Measurements from ENCODE around the gene IRF9. TPM values are rescaled to one million over a fixed set of nuclear protein-coding genes. Genes with fewer than 3 reads are reported as not detected.

IRF9 gene
- total and polyA plus RNA-seq, 2 of the 13 experiments (the other 11 are each of a cell fraction or from before 2014, with no cell fraction given): 14.9 to 49.7 TPM

DNA sequence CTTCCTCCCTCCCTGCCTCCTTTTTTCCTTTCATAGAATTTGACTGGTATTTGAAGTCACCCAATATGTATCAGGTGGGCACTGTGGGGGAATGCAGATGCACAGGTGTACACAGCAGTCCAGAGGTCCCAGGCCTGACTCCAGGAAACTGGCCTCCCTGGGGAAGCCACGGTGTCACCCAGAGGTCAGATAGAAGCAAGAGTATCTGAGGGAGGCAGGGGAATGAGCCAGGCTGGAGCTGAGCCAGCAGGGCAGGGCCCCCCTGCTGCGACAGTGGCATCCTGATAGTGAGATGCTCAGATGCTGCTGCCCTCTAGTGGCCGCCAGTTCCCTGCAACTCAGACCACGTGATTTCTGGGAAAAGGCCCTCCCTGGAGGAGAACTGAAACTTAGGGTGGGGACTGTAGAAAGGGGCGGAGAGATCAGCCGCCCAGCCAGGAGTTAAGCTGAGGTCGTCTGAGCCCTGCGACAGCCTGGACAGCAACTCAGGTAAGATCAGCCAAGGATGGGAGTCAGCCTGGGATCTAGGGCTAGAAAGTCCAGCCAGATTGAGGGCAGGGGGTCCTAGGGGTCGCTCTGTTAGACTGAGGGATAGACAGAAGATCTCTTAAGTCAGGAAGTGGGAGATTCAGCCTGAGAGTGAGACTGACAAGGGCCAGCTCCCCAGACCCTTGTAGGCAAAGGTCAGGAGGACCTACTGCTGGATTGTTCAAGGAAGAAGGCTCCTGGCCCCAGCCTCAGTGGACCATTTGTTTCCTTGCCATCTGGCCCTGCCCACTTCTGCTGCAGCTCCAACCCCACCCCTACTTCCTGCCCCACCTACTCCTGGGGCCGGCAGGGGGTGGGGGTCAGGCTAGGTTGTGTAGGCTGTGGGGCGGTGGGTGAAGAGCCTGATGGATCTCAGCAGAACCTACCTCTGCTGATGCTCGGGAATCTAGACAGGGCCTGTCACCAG is at the start of gene IRF9 (continued):
- no peak for TF ChIP-seq ZNF75D (CRISPR knock-in tag; IDR thresholded peaks at IDR 0.05; ENCODE audit: borderline replicate concordance)
- peak; percentile 99 for TF ChIP-seq ZNF331 (CRISPR knock-in tag; IDR thresholded peaks at IDR 0.05)
- peak; percentile 98 for TF ChIP-seq RXRA (CRISPR knock-in tag; IDR thresholded peaks at IDR 0.05)
- peak; percentile 99 for TF ChIP-seq MXI1 (IDR thresholded peaks at IDR 0.05; ENCODE audit: borderline replicate concordance, low read depth, low read length)
- peak; percentile 100 for TF ChIP-seq U2AF1 (optimal IDR thresholded peaks at IDR 0.05; ENCODE audit: low read depth, low read length)
- peak; percentile 94 for TF ChIP-seq STAT5B (CRISPR knock-in tag; IDR thresholded peaks at IDR 0.05)
- TF ChIP-seq ZNF619 (CRISPR knock-in tag; IDR thresholded peaks at IDR 0.05): peak; percentile 97
- TF ChIP-seq PAX8 (CRISPR knock-in tag; IDR thresholded peaks at IDR 0.05; ENCODE audit: borderline replicate concordance): peak; percentile 64
- TF ChIP-seq SSRP1 (CRISPR knock-in tag; IDR thresholded peaks at IDR 0.05): peak; percentile 99
- peak; percentile 99 for TF ChIP-seq RBM22 (optimal IDR thresholded peaks at IDR 0.05; ENCODE audit: low read length)
- no peak for TF ChIP-seq ZNF577 (CRISPR knock-in tag; IDR thresholded peaks at IDR 0.05; ENCODE audit: borderline replicate concordance, low read depth)
- TF ChIP-seq, protein P1, sequence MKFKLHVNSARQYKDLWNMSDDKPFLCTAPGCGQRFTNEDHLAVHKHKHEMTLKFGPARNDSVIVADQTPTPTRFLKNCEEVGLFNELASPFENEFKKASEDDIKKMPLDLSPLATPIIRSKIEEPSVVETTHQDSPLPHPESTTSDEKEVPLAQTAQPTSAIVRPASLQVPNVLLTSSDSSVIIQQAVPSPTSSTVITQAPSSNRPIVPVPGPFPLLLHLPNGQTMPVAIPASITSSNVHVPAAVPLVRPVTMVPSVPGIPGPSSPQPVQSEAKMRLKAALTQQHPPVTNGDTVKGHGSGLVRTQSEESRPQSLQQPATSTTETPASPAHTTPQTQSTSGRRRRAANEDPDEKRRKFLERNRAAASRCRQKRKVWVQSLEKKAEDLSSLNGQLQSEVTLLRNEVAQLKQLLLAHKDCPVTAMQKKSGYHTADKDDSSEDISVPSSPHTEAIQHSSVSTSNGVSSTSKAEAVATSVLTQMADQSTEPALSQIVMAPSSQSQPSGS (CRISPR knock-in tag; IDR thresholded peaks at IDR 0.05): peak; percentile 98
- no peak for TF ChIP-seq EZH2 (conservative IDR thresholded peaks at IDR 0.05; ENCODE audit: low read depth, low read length)
- TF ChIP-seq TCF7L2 (IDR thresholded peaks at IDR 0.05; ENCODE audit: low read depth, low read length): no peak
- peak; percentile 1; the same call in 1 of the 2 replicates for TF ChIP-seq ZNF709 (CRISPR knock-in tag; IDR thresholded peaks at IDR 0.05)
- no peak for TF ChIP-seq ZNF841 (CRISPR knock-in tag; IDR thresholded peaks at IDR 0.05; ENCODE audit: borderline replicate concordance)
- 0 out of 2 replicates have a peak, but pooled peaks have one; percentile 78 for TF ChIP-seq ZNF337 (CRISPR knock-in tag; IDR thresholded peaks at IDR 0.05; ENCODE audit: borderline replicate concordance, low read depth)
- TF ChIP-seq, protein P2, sequence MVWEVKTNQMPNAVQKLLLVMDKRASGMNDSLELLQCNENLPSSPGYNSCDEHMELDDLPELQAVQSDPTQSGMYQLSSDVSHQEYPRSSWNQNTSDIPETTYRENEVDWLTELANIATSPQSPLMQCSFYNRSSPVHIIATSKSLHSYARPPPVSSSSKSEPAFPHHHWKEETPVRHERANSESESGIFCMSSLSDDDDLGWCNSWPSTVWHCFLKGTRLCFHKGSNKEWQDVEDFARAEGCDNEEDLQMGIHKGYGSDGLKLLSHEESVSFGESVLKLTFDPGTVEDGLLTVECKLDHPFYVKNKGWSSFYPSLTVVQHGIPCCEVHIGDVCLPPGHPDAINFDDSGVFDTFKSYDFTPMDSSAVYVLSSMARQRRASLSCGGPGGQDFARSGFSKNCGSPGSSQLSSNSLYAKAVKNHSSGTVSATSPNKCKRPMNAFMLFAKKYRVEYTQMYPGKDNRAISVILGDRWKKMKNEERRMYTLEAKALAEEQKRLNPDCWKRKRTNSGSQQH (CRISPR knock-in tag; IDR thresholded peaks at IDR 0.05; ENCODE audit: low read depth): peak; percentile 98
- peak; percentile 100 for TF ChIP-seq KLF6 (CRISPR knock-in tag; IDR thresholded peaks at IDR 0.05)
- TF ChIP-seq, protein P3, sequence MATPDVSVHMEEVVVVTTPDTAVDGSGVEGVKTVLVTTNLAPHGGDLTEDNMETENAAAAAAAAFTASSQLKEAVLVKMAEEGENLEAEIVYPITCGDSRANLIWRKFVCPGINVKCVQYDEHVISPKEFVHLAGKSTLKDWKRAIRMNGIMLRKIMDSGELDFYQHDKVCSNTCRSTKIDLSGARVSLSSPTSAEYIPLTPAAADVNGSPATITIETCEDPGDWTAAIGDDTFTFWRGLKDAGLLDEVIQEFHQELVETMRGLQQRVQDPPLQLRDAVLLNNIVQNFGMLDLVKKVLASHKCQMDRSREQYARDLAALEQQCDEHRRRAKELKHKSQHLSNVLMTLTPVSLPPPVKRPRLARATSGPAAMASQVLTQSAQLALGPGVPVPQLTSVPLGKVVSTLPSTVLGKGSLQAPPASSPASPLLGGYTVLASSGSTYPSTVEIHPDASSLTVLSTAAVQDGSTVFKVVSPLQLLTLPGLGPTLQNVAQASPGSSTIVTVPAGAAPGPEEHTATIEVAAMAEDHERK (CRISPR knock-in tag; IDR thresholded peaks at IDR 0.05; ENCODE audit: low read depth): peak; percentile 68; the same call in 1 of the 2 replicates
- peak; percentile 100 for TF ChIP-seq SALL1 (CRISPR knock-in tag; IDR thresholded peaks at IDR 0.05)
- TF ChIP-seq, protein P4, sequence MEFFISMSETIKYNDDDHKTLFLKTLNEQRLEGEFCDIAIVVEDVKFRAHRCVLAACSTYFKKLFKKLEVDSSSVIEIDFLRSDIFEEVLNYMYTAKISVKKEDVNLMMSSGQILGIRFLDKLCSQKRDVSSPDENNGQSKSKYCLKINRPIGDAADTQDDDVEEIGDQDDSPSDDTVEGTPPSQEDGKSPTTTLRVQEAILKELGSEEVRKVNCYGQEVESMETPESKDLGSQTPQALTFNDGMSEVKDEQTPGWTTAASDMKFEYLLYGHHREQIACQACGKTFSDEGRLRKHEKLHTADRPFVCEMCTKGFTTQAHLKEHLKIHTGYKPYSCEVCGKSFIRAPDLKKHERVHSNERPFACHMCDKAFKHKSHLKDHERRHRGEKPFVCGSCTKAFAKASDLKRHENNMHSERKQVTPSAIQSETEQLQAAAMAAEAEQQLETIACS (CRISPR knock-in tag; IDR thresholded peaks at IDR 0.05): no peak
- TF ChIP-seq ZBTB20 (CRISPR knock-in tag; IDR thresholded peaks at IDR 0.05; ENCODE audit: borderline replicate concordance, low read depth): peak; percentile 86
- TF ChIP-seq TEAD2 (CRISPR knock-in tag; IDR thresholded peaks at IDR 0.05): no peak
- no peak for TF ChIP-seq IKZF1 (IDR thresholded peaks at IDR 0.05)
- TF ChIP-seq ZNF282 (IDR thresholded peaks at IDR 0.05; ENCODE audit: partially characterized antibody): no peak

All from HepG2 (cell line).